WTC11 (cell line): ENCODE measurements around the gene TTLL3. TPM values are rescaled to one million over a fixed set of nuclear protein-coding genes. Genes with fewer than 3 reads are reported as not detected.

ENCODE experiments used
- ATAC-seq: fragments of 200-7000 bp; cut with Tn5 transposase; 2 replicates; pipeline ENCODE4 v1.10.0; 2021; ENCODE audit warnings: mild to moderate bottlenecking, moderate library complexity
- CTCF ChIA-PET: fragments of 300-600 bp; sonication (Branson Sonifier 250); formaldehyde crosslinking; loops from one replicate; lab custom pipeline; 2021; ENCODE audit warnings: antibody characterized with exemption; lab: Charles Lee
- POLR2A ChIA-PET: fragments of 350-600 bp; sonication (Branson Sonifier 250); formaldehyde crosslinking; loops from one replicate; lab custom pipeline; 2021; ENCODE audit warnings: antibody characterized with exemption; lab: Charles Lee
- DNase-seq: peaks from one replicate; pipeline ENCODE4 v3.0.0; 2021; ENCODE audit warnings: low spot score
- H3K27ac Mint-ChIP-seq: 2 replicates; pipeline ENCODE4 v1.8.0; 2021; ENCODE audit warnings: mixed read lengths
- H3K27me3 Mint-ChIP-seq: 2 replicates; pipeline ENCODE4 v1.8.0; 2021; ENCODE audit warnings: low read depth, mild to moderate bottlenecking, moderate library complexity, mixed read lengths
- H3K36me3 Mint-ChIP-seq: 2 replicates; pipeline ENCODE4 v1.8.0; 2021; ENCODE audit warnings: mixed read lengths
- H3K4me1 Mint-ChIP-seq: 2 replicates; pipeline ENCODE4 v1.8.0; 2022; ENCODE audit warnings: mixed read lengths
- H3K4me3 Mint-ChIP-seq: 2 replicates; pipeline ENCODE4 v1.8.0; 2021; ENCODE audit warnings: mild to moderate bottlenecking, moderate library complexity, mixed read lengths
- H3K9me3 Mint-ChIP-seq: 2 replicates; pipeline ENCODE4 v1.8.0; 2021; ENCODE audit warnings: mixed read lengths
- ATF2 ChIP-seq: sonication (generic); formaldehyde crosslinking; IDR thresholded peaks from 2 replicates; pipeline ENCODE4 v1.8.1; 2022; ENCODE audit warnings: low read depth, missing genetic modification reagents, borderline replicate concordance
- ATF6 ChIP-seq: sonication (generic); formaldehyde crosslinking; IDR thresholded peaks from 2 replicates; pipeline ENCODE4 v1.8.1; 2023; ENCODE audit warnings: mild to moderate bottlenecking, missing genetic modification reagents
- IRF2 ChIP-seq: sonication (generic); formaldehyde crosslinking; IDR thresholded peaks from 2 replicates; pipeline ENCODE4 v1.8.0; 2022; ENCODE audit warnings: low read depth, missing genetic modification reagents, borderline replicate concordance
- KAT7 ChIP-seq: sonication (generic); formaldehyde crosslinking; IDR thresholded peaks from 2 replicates; pipeline ENCODE4 v1.8.1; 2023; ENCODE audit warnings: missing genetic modification reagents, mild to moderate bottlenecking, borderline replicate concordance
- MYBL2 ChIP-seq: sonication (generic); formaldehyde crosslinking; IDR thresholded peaks from 2 replicates; pipeline ENCODE4 v1.8.1; 2023; ENCODE audit warnings: mild to moderate bottlenecking, moderate library complexity, missing genetic modification reagents
- RORB ChIP-seq: fragments of 250-450 bp; sonication (Bioruptor Pico); IDR thresholded peaks from 2 replicates; pipeline ENCODE4 v1.9.0; 2021; ENCODE audit warnings: mild to moderate bottlenecking
- USF1 ChIP-seq: sonication (generic); formaldehyde crosslinking; IDR thresholded peaks from 2 replicates; pipeline ENCODE4 v1.8.0; 2022; ENCODE audit warnings: mild to moderate bottlenecking, missing genetic modification reagents
- ZNF281 ChIP-seq: sonication (generic); formaldehyde crosslinking; IDR thresholded peaks from 2 replicates; pipeline ENCODE4 v1.8.0; 2023; ENCODE audit warnings: mild to moderate bottlenecking, missing genetic modification reagents
- ZNF532 ChIP-seq: fragments of 250-450 bp; sonication (Bioruptor Pico); IDR thresholded peaks from 2 replicates; pipeline ENCODE4 v1.9.0; 2021; ENCODE audit warnings: mild to moderate bottlenecking, borderline replicate concordance
- total RNA-seq: library from RNA; stranded (reverse); gene quantifications from 3 replicates; pipeline ENCODE4 v1.2.3, GENCODE V29; 2021

The TTLL3 gene
- total RNA-seq, 1 experiment from 2014 or later: 14.7 TPM

- ATAC-seq: no peak
- Mint-ChIP-seq H3K27me3 (no peaks in the 10 kb centered on the region), H3K4me1 (no peaks in the 10 kb centered on the region), H3K9me3 (no peaks in the 10 kb centered on the region), H3K27ac (no peak overlapping the region), H3K4me3 (no peak overlapping the region), H3K36me3 (peaks cover 73% of the 10 kb centered on the region)
- ChIA-PET CTCF (no interaction called here), POLR2A (no interaction called here)
- TF ChIP-seq IRF2 (CRISPR knock-in tag): no peak
- no peak for TF ChIP-seq ATF6 (CRISPR knock-in tag)
- DNase-seq: no peak
Measured at GRCh38 chr3:9785602-9786001, 24.5 kb upstream of the TTLL3 start.

GRCh38 chr3:9786209-9786739 is 23.8 kb upstream of the TTLL3 start:
- TF ChIP-seq ZNF281 (CRISPR knock-in tag) (no peak), MYBL2 (CRISPR knock-in tag) (no peak), ATF2 (CRISPR knock-in tag) (no peak), USF1 (no peak), KAT7 (no peak), ZNF532 (CRISPR knock-in tag) (no peak), RORB (CRISPR knock-in tag) (no peak)
- Mint-ChIP-seq H3K27ac (no peak overlapping the region), H3K4me3 (no peak overlapping the region), H3K27me3 (no peaks in the 10 kb centered on the region), H3K9me3 (no peaks in the 10 kb centered on the region), H3K4me1 (no peaks in the 10 kb centered on the region), H3K36me3 (peaks cover 69% of the 10 kb centered on the region)
- CTCF ChIA-PET: interaction anchor here (1.1 kb wide), 1 partner anchor 37 kb away, joined by 3 read pairs; the partner anchor contains the start of gene OGG1
- POLR2A ChIA-PET: no interaction called here
- ATAC-seq (no peak), DNase-seq (no peak)
